GM19328 (cell line): ENCODE measurements around the gene SLC50A1.

ENCODE experiments used
- ATAC-seq: cut with Tn5 transposase; IDR thresholded peaks from one replicate; pipeline ENCODE4 v1.9.1; 2021; ENCODE audit warnings: mild to moderate bottlenecking, moderate library complexity; ENCODE audit not compliant: unreplicated experiment

SLC50A1 gene

GRCh38 chr1:155182052-155182550 is 46.4 kb downstream of the SLC50A1 start:
- no peak for ATAC-seq

GRCh38 chr1:155183775-155184221 is 48.1 kb downstream of the SLC50A1 start:
- ATAC-seq: no peak

GRCh38 chr1:155184351-155184811 is 48.7 kb downstream of the SLC50A1 start:
- ATAC-seq: no peak

- ATAC-seq: no peak
These were observed 49.5 kb downstream of the SLC50A1 start for GRCh38 chr1:155184835-155185782.

GRCh38 chr1:155185783-155186066 is 50.1 kb downstream of the SLC50A1 start:
- ATAC-seq: no peak

DNA sequence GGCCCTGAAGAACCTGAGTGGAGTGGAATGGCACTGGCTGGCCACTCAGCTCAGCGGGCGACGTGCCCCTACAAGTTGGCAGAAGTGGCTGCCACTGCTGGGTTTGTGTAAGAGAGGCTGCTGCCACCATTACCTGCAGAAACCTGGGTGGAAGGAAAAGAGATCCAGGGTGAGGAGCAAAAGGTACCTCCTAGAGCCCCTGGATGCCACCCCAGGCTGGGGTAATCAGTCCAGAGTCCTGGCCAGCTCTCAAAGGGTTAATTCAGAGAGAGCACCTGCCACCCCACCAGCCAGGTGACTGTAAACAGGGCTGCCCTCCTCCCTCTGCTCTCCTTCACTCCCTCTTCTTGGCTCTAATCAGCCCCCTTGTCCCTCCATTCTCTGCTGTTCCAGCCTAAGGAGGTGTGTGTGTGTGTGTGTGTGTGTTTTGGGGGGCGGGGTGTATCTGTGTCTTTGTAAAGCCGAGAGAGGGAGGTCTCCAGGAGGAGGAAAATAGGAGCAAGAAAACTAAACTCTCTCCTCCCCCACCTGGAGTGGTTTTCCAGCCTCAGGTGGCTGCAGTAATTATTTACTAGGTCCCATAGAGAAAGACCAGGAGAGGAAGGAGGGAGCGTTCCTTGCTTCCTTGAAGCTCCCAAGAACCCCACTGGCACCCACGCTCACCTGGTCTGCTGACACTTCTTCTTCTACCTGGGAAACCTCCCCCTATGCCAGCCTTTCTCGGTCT is 50.6 kb downstream of the SLC50A1 start:
- no peak for ATAC-seq

GRCh38 chr1:155186794-155187455 is 51.3 kb downstream of the SLC50A1 start:
- ATAC-seq: no peak

- ATAC-seq: no peak
These were observed 51.8 kb downstream of the SLC50A1 start for GRCh38 chr1:155187456-155187891.

GRCh38 chr1:155188268-155188667 is 52.6 kb downstream of the SLC50A1 start:
- ATAC-seq: no peak
